ENCODE measurements around the gene CACNB2. TPM values are rescaled to one million over a fixed set of nuclear protein-coding genes. Genes with fewer than 3 reads are reported as not detected.
"Not testable (repeated sequence)": the region's sequence is repeated elsewhere in the genome, so short reads cannot be mapped to it uniquely, and the experiment has no call there.

Gene CACNB2
- total RNA-seq, 1 donor from 2014 or later = 2.2 TPM

DNA sequence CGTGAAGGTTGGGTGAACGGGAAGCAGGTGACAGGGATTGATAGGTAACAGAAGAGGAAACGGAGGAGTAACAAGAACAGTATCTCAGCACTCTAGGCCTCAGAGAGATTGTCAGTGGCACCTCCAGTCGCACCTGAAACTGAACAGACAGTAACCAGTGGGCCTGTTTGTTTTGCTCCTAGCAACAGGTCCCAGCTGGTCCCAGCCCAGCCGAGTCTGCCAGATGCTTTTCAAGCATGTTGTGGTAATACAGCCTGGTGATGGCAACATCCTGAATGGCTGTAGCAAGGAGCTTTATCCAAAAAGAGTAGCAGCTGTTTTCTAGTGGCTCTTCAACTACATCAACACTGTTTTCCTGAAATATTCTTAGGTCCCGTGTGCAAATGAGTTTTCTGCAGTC, 4.7 kb downstream of the CACNB2 start:
- Mint-ChIP-seq H3K4me3 (no peak overlapping the region), H3K27me3 (ENCODE audit: low read depth) (peaks cover 56% of the 10 kb centered on the region), H3K9me3 (no peaks in the 10 kb centered on the region), H3K27ac (ENCODE audit: unreplicated experiment) (no peak overlapping the region), H3K36me3 (ENCODE audit: low read depth) (no peaks in the 10 kb centered on the region), H3K4me1 (peaks cover 6% of the 10 kb centered on the region)
- TF ChIP-seq, protein P1, sequence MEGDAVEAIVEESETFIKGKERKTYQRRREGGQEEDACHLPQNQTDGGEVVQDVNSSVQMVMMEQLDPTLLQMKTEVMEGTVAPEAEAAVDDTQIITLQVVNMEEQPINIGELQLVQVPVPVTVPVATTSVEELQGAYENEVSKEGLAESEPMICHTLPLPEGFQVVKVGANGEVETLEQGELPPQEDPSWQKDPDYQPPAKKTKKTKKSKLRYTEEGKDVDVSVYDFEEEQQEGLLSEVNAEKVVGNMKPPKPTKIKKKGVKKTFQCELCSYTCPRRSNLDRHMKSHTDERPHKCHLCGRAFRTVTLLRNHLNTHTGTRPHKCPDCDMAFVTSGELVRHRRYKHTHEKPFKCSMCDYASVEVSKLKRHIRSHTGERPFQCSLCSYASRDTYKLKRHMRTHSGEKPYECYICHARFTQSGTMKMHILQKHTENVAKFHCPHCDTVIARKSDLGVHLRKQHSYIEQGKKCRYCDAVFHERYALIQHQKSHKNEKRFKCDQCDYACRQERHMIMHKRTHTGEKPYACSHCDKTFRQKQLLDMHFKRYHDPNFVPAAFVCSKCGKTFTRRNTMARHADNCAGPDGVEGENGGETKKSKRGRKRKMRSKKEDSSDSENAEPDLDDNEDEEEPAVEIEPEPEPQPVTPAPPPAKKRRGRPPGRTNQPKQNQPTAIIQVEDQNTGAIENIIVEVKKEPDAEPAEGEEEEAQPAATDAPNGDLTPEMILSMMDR (conservative IDR thresholded peaks at IDR 0.05) = no peak
- no peak for DNase-seq (ENCODE audit: low read depth, low spot score)

DNA sequence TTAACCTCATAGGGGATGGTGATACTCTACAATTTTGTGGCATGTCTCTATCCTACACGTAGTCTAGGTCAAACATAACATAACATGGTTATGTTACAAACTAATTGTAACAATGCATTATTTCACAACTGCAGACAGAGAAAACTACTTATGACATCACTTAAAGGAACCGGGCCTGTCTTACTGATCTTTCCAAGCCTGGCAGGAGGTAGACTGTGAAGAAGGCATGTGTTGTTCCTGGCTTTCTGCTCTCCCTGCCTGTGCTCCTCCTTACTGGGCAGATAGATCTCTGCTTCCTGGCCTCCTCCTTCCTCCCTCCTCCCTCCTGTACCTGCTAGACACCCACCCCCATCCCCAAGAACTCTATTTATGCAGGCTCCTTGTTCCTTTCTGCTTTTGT, 5.4 kb downstream of the CACNB2 start:
- Mint-ChIP-seq H3K27me3 (ENCODE audit: low read depth) (peaks cover 53% of the 10 kb centered on the region), H3K36me3 (ENCODE audit: low read depth) (no peaks in the 10 kb centered on the region), H3K4me1 (peaks cover 4% of the 10 kb centered on the region), H3K4me3 (no peak overlapping the region), H3K27ac (ENCODE audit: unreplicated experiment) (no peak overlapping the region), H3K9me3 (no peaks in the 10 kb centered on the region)
- no peak for DNase-seq (ENCODE audit: low read depth, low spot score)
- TF ChIP-seq, protein P1 (conservative IDR thresholded peaks at IDR 0.05) = no peak

DNA sequence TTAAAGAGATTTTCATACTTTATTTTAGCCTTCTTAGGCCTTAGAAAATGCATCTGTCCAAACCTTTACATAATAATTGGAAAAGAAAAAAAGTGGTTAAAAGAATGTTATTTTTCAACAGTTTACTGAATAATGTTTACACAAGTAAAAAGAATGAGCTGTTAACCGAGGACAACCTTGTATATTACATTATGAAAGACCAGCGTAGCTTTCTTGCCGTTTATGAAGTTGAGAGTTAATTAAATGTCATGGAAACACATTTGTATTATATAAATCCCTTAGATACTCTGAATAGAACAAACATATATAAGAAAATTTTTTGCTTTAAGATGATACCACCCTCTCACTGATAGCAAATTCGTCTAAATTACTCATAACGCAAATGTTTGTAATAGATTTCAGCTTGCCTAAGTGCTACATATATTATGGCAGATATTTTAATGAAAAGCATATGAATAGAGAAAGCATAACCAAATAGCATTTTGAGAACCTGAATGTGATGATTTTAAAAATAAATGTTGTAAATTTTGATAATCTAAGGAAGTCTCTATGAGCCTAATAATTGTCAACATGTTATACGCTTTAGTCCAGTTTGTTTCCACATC, 9.1 kb downstream of the CACNB2 start:
- Mint-ChIP-seq H3K36me3 (ENCODE audit: low read depth) (no peaks in the 10 kb centered on the region), H3K27me3 (ENCODE audit: low read depth) (peaks cover 17% of the 10 kb centered on the region), H3K27ac (ENCODE audit: unreplicated experiment) (no peak overlapping the region), H3K4me1 (no peaks in the 10 kb centered on the region), H3K9me3 (no peaks in the 10 kb centered on the region), H3K4me3 (no peak overlapping the region)
- DNase-seq (ENCODE audit: low read depth, low spot score) = no peak
- TF ChIP-seq, protein P1 (conservative IDR thresholded peaks at IDR 0.05) = no peak

DNA sequence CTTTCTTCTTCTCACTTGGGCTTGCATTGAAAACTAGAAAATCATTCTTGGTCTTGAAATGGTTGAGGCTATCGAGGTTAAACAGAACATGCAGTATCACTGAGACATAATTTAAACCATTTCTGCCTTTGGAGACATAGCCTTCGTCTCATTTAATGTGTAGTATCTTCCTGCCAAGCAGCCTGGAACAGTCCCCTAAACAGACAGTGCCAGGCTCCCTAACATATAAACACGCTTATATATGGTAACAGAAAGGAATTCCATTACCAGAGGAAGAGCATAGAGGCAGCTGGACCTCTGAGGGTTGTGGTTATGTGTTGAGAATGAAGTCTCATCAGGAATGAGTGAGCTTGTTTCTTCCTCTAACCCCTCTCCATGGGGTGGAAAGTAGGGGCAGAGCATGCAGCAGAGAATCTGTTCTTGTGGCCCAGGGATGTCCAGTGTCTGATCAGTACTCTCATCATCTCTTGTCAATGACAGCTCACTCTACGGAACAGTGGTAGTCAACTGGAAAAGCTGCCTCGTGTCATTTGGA, 11.2 kb downstream of the CACNB2 start:
- Mint-ChIP-seq H3K36me3 (ENCODE audit: low read depth) (no peaks in the 10 kb centered on the region), H3K27me3 (ENCODE audit: low read depth) (no peaks in the 10 kb centered on the region), H3K4me3 (no peak overlapping the region), H3K9me3 (no peaks in the 10 kb centered on the region), H3K27ac (ENCODE audit: unreplicated experiment) (no peak overlapping the region), H3K4me1 (no peaks in the 10 kb centered on the region)
- no peak for DNase-seq (ENCODE audit: low read depth, low spot score)
- TF ChIP-seq, protein P1 (conservative IDR thresholded peaks at IDR 0.05) = no peak

DNA sequence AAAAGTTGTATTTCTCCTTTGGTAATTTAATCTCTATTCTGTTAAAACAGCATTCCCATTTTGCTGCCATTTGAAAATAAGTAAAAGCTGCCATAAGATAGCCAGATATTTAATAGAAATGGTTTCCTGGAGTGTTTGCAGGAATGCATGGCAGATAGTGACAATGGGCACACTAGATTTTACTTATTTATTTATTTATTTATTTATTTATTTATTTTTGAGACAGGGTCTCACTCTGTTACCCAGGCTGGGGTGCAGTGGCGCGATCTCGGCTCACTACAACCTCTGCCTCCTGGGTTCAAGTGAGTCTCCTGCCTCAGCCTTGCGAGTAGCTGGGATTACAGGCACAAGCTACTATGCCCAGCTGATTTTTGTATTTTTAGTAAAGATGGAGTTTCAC, 13.2 kb downstream of the CACNB2 start:
- H3K27ac Mint-ChIP-seq (ENCODE audit: unreplicated experiment); H3K9me3 Mint-ChIP-seq; H3K4me3 Mint-ChIP-seq; DNase-seq (ENCODE audit: low read depth, low spot score); H3K36me3 Mint-ChIP-seq (ENCODE audit: low read depth); H3K27me3 Mint-ChIP-seq (ENCODE audit: low read depth); H3K4me1 Mint-ChIP-seq: not testable (repeated sequence)

DNA sequence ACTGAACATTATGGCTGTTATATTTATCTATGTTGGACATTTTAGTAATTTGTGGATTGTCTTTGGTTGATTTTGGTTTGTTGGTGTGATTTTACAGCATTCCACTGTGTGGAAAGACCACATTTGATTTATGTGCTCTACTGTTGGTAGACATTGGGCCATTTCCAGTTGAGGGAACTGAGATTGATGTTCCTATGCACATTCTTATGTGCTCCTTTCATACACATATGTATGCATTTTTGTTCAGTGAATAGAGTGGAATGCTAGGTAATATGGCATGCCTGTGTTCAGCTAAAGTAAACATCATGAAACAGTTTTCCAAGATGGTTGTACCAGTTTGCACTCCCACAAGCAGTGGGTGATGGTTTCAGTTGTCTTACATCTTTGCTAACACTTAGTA, 15.1 kb downstream of the CACNB2 start:
- no peak overlapping the region for H3K4me3 Mint-ChIP-seq
- TF ChIP-seq, protein P1 (conservative IDR thresholded peaks at IDR 0.05) = no peak
- no peak overlapping the region for H3K27ac Mint-ChIP-seq (ENCODE audit: unreplicated experiment)
- no peaks in the 10 kb centered on the region for H3K9me3 Mint-ChIP-seq
- DNase-seq (ENCODE audit: low read depth, low spot score) = no peak
- H3K27me3 Mint-ChIP-seq (ENCODE audit: low read depth) = no peaks in the 10 kb centered on the region
- H3K36me3 Mint-ChIP-seq (ENCODE audit: low read depth) = no peaks in the 10 kb centered on the region
- no peaks in the 10 kb centered on the region for H3K4me1 Mint-ChIP-seq

DNA sequence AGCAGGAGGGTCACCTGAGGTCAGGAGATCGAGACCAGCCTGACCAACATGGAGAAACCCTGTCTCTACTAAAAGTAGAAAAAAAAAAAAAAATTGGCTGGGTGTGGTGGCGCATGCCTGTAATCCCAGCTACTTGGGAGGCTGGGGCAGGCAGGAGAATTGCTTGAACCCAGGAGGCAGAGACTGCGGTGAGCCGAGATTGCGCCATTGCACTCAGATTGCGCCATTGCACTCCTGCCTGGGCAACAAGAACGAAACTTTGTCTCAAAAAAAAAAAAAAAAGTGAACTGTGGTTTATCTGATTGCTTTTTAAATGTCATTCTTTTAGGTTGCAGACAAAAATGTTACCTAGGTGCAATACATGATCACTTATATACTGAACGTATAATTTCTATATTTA, 16.6 kb downstream of the CACNB2 start:
- H3K4me3 Mint-ChIP-seq; H3K27me3 Mint-ChIP-seq (ENCODE audit: low read depth); H3K9me3 Mint-ChIP-seq; H3K36me3 Mint-ChIP-seq (ENCODE audit: low read depth); DNase-seq (ENCODE audit: low read depth, low spot score); H3K4me1 Mint-ChIP-seq; H3K27ac Mint-ChIP-seq (ENCODE audit: unreplicated experiment): not testable (repeated sequence)
